KBM-7 (cell line): Measurements from ENCODE around the gene HERC3.
"Not testable (repeated sequence)": the region's sequence is repeated elsewhere in the genome, so short reads cannot be mapped to it uniquely, and the experiment has no call there.

Experiments
- DNase-seq: peaks from one replicate; pipeline ENCODE4 v3.0.0-alpha.2; 2015
- in situ Hi-C: fragments of 300-500 bp; cut with MboI; formaldehyde crosslinking; loops from 2 replicates; pipeline ENCODE4 v1.14.3; 2020; ENCODE audit warnings: low sequenced_read_pairs, low pct_unique_long_range_greater_than_20kb, mixed read lengths

Gene HERC3

DNA sequence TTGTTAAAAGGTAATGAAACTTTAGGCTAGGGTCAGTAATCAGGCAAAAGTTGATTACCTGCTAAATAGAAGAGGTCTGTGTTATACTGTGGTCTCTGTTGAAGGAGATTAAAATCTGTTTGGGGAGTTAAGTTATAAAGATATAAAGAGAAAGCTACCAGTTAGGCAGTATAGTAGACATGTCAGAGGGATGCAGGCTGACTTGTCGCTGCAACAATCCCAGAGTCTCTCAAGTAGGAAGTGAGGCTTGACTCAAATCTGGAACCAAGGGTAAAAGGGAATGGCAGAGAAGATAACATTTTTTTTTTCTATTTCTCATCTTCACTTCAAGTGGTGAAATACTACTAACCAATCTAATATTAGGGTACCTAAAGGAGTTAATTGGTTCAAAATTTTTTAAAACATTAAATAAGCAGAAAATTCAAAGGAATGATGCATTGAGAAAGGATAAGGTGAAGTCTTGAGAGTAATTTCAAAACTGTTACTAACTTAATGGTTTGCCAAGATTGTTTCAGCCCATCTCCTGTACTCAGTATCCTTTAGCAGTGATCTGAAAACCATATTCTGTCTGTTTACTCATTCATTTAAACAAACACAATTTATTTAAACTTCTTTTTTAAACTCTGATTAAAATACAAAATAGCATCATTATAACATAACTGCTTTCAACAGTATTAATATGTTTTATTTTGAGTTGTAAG, 12.8 kb downstream of the HERC3 start:
- in situ Hi-C loops = no loop called here
- DNase-seq = no peak

DNA sequence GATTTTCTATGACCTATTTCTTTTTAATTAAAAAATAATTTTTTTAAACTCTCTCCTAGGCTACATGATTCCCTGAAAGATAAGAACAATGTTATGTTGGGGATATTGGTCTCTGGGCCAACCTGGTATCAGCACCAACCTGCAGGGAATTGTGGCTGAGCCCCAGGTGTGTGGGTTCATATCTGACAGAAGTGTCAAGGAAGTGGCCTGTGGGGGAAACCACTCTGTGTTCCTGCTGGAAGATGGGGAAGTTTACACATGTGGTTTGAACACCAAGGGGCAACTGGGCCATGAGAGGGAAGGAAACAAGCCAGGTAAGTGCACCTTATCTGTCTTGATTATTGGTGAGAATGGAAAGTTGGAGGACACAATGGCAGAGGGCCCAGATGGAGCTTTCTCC, 13.5 kb downstream of the HERC3 start:
- in situ Hi-C loops = no loop called here
- peak; percentile 29 for DNase-seq

DNA sequence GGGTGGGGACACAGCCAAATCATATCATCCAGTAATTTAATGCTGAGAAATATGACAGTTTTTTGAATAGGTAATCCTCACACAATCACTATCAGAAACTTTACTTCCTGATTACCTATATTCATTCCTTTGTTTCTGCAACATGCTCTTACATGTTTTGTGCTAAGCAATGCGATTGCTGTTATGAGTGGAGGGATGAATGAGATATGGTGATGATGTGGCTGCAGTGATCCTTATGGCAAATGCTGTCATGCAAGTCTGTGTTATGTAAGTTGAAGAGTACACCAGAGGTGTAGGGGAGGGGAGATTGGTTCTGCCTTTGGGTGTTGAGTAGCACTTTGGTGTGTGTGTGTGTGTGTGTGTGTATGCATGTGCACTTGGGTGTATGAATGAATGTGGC, 14.6 kb downstream of the HERC3 start:
- in situ Hi-C loops = no loop called here
- DNase-seq = no peak

DNA sequence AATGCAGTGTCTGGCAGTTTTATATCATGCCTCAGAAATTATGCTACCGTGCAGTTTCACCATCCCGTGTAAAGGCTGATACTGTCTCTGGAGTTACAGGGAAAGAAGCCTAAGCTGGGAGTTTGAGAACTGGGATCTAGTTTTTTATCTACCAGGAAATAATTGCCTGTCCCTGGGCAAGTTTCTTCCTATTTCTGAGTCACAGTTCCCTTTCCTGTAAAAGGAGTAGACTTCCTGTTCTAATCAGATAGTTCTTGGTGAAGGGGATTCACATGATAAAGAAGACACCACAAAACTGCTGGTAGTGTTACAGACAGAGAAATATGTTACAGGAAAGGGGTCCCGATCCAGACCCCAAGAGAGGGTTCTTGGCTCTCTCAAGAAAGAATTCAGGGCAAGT, 17.1 kb downstream of the HERC3 start:
- in situ Hi-C loops = no loop called here
- peak; percentile 44 for DNase-seq

DNA sequence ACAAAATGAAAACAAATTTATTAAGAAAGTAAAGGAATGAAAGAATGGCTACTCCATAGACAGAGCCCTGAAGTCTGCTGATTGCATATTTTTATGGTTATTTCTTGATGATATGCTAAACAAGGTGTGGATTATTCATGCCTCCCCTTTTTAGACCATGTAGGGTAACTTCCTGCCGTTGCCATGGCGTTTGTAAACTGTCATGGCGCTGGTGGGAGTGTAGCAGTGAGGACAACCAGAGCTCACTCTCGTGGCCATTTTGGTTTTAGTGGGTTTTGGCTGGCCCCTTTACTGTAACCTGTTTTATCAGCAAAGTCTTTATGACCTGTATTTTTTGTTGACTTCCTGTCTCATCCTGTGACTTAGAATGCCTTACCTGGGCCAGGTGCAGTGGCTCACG, 17.5 kb downstream of the HERC3 start:
- in situ Hi-C loops, DNase-seq: not testable (repeated sequence)

DNA sequence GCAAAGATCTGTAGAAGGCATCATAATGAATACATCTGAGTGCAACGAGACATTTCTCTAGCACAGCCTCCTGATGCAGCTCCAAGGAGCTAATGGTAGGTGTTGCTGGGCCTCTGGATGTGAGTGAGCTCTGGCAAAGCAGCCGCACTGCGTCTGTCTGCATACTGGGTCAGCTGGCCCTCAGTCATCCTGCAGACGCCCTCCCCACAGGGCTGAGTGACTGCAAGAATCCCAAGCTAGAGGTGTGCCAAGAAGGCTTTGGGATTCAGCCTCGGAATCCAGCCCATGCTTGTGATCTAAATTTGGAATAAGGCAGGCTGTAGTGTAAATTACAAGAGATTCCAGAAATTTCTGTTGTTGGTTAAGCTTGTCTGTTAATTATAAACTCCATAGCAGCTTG, 18.5 kb downstream of the HERC3 start:
- in situ Hi-C loops = no loop called here
- DNase-seq = no peak

DNA sequence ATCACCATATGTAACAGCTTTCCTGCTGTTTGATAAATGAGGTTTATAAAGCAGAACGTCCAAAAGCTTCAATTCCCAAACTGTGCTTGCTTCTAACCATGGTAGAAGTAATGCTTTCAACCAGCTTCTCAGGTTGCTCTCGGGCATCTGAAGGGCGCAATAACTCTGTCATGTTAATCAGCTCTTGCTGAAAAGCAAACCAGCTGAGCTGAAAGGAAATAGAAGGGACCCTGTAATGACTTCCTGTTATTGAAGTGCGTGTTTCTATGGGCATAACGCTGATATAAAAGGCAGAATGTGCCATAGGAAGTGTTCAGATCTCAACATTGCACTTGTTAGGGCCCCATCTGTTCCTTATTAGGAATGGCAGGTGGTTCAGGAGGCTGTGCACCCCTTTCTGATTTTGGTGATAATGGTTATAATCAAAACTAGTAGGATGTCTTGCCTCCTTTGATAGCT, 21.2 kb downstream of the HERC3 start:
- DNase-seq = peak; percentile 67
- in situ Hi-C loops = no loop called here

DNA sequence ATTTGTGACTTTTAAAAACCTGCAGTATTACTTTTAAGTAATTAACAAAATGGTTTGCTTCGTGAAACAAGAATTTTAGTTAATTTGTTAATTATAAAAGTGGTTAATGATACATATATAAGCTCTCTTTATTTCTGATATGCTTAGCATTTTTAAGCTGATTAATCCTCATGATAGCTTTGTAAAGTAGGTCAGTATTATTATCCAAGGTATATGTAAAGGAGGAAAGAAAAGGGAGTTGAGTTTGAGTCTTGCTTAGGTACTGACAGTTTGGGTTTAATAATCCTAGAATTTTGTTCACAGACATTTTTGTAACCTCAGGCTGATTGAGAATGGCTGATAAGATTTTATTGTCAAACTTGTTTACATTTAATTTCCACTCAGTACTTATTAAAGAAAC, 21.8 kb downstream of the HERC3 start:
- in situ Hi-C loops = no loop called here
- DNase-seq = no peak

DNA sequence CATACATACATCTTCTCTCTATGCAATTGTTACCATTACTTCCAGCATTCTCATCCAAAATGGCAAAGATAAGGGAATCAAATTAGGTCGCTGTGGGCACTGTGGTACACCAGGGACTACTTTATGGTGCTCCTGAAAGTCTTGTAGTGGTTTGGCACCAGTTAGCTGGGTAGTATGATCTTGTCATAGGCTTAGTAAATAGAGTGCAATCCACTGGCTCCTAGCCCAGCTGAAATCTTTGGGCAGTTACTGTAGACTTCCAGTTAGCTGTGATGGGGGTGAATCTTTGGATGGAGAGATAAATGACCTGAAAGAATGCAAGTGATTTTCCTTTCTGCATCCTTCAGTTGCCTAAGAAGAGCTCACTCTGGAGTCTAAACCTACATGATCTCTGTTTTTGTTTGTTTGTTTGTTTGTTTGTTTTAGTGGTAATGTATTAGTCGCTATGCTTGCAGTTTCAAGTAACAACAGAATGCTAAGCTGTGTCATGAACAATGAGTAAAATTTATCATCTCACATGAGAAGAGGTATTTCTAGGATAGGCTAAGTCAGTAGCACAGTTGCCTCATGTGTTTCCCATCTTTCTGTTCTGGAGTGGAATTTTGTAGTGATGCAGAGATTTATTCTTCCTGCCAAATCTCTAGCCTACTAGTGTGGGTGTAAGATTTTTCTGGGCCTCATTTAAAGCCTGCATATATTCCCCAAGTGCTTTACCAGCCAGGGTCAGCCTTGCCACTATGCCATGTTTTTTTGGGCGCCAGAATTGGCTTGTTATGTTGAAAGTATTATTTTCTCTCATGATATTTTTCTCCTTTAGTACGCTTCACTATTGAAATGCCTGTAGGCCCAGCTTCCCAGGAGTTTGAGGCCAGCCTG, 24.2 kb downstream of the HERC3 start:
- in situ Hi-C loops = no loop called here
- DNase-seq = no peak

DNA sequence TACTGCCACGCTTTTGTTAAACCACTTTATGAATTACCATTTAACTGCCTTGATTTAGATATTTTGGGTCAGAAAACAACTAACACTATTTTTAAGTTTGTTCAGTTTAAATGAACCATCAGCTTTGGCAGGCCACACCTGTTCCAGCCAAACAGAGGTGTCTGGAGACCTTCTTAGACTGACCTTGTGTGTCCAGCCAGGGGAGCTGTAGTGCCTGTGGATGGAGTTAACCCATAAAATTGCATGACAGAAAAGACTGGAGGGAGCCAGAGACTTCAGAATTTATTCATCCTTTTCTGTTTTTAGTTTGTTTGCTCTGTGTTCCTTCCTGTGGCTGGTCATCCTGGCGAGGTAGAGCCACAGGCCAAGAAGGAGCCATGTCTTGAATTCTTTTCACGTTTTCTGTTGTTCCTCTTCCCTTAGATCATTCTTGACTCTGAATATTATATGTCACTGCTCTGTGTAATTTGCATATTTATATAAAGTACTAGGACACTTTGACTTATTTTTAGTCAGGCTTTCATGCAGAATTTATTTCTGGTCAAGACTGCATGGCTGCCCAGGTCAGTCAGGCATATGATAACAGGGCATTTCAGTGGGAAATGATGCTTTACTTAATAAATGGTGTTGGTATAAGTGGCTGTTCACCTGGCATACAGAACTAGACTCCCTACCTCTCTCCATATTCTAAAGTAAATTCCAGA, 26.7 kb downstream of the HERC3 start:
- in situ Hi-C loops = no loop called here

DNA sequence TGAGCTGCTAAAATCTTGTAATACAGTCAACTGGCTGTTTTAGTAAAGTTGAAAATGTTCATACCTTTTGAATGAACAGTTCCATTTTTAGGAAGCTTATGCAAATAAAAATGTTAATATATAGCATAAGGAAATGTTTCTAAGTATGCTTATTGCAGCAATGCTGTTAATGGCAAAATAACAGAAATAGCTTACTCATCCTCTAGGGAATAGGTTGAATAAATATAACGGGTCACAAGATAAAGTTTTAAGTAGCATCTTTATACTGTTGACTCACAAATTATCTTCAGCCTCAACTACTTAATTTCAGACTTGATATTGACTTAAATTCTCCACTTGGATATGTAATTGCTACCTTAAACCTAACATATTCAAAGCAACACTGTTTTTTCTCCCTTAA, 27.7 kb downstream of the HERC3 start:
- in situ Hi-C loops = no loop called here
- DNase-seq = no peak

More for the DNA sequence above, 26.7 kb downstream of the HERC3 start:
- DNase-seq = no peak

DNA sequence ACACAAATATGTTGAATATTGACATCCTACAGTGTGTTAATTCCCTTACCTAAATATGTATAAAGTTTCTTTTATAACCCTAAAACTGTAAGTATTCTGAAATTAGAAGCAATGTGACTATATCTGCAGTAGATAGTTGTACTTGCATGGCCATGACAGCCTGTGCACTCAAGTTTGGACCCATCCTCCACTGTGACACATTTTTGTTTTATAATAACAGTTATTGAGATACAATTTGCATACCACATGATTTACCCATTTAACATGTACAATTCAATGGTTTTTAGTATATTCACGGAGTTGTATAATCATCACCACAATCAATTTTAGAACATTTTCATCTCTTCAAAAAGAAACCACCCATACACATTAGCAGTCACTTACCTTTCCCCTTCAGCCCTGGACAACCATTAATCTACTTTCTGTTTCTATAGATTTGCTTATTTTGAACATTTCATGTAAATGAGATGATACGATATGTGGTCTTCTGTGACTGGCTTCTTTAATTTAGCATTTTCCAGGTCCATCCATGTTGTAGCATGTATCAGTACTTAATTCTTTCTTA, 29.6 kb downstream of the HERC3 start:
- DNase-seq = no peak
- in situ Hi-C loops = no loop called here

DNA sequence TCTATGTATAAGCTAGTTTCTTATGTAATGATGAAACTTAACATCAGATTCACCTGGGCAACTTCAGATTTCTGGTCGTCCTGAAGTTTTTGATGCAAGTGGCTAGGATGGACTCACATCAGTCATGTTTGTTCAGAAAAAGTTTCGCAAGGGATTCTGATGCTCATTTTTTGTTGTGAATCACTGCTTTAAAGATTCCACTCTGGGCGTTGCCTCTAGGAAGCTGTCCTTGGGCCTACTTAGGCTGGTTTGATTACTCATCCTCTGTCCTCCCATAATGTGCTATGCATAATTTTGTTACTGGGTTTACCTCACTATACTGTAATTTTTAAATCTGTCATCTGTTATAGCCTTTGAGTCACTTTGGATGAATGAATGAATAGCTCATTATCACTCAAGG, 30.8 kb downstream of the HERC3 start:
- in situ Hi-C loops = no loop called here
- no peak for DNase-seq

DNA sequence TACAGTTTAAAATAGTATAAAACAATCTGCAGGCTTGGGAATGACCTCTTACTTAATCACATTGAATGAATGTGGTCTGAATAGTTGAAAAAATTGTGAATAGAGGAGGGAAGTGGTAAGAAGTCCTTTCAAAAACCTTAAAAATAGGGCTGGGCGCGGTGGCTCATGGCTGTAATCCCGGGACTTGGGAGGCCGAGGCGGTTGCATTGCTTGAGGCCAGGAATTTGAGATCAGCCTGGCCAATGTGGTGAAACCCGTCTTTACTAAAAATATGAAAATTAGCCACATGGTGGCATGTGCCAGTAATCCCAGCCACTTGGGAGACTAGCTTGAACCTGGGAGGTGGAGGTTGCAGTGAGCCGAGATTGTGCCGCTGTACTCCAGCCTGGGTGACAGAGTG, 36.5 kb downstream of the HERC3 start:
- in situ Hi-C loops = no loop called here
- DNase-seq = no peak

DNA sequence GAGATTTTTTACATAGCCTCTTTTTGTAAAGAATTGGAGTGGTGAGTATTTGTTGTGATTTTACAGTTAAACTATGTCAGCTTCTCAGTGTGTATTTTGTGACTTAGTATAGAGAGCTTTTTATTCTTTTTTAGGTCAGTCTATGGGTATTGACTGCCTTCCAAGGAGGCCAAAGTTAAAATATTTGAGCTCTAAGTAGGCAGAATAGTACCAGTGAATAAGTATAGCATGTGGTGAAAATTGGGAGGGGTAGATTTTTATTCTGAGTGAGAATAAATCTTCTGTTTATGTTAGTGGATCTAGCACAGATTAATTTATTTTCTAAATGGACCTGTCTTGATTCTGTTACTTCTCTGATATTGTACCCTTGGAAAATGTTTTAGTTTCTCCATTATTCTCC, 37.5 kb downstream of the HERC3 start:
- in situ Hi-C loops = no loop called here

DNA sequence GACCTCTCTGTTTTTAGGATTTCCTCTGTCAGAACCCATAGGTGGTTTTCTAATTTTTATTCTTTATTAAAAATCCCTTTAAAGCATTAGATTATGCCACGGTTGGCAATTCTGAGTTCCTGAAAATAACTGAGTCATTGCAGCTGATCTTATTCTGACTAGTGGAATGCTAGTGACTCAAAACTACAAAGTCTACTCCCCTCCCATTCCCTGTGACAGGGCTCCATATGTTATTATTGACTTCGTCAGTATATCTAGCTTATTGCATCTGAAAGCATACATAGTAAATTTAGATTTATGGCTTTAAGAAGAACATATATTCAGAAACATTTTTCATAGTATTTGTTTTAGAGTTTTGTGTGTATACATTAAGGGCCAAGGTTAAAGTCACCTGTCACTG, 38.5 kb downstream of the HERC3 start:
- no peak for DNase-seq
- in situ Hi-C loops = no loop called here

More for the DNA sequence above, 37.5 kb downstream of the HERC3 start:
- no peak for DNase-seq

DNA sequence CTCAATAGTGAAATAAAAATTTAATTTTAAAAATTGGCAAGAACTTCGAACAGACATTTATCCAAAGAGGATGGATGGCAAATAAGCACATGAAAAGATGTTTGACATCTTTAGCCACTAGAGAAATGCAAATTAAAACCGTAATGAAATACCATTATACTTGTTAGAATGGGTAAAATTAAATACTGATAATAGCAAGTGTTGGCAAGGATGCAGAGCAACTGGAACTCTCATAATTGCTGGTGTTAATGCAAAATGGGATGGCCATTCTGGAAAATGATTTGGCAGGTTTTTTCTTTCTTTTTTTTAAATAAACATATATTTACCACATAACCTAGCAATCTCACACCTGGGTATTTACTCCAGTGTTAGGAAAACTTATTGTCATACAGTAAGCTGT, 51.7 kb downstream of the HERC3 start:
- DNase-seq = no peak
- in situ Hi-C loops = no loop called here

DNA sequence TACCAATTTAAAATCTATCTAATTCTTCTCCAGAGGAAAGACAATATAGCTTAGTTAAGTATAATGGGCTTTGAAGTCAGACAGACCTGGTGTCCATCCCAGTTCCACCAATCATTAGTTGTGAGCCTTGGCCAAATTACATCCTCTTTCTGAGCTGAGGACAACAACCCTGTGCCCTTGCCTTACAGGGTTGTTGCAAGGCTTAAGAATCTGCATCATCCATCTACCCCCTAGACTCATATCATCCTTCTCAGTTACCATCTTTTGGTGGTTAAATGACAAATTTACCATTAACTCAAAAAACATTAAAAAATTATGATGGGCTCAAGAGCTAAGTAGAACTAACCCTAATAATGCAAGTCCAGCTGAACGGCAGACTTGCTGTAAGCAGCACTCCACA, 53.7 kb downstream of the HERC3 start:
- in situ Hi-C loops = no loop called here
- DNase-seq = no peak

DNA sequence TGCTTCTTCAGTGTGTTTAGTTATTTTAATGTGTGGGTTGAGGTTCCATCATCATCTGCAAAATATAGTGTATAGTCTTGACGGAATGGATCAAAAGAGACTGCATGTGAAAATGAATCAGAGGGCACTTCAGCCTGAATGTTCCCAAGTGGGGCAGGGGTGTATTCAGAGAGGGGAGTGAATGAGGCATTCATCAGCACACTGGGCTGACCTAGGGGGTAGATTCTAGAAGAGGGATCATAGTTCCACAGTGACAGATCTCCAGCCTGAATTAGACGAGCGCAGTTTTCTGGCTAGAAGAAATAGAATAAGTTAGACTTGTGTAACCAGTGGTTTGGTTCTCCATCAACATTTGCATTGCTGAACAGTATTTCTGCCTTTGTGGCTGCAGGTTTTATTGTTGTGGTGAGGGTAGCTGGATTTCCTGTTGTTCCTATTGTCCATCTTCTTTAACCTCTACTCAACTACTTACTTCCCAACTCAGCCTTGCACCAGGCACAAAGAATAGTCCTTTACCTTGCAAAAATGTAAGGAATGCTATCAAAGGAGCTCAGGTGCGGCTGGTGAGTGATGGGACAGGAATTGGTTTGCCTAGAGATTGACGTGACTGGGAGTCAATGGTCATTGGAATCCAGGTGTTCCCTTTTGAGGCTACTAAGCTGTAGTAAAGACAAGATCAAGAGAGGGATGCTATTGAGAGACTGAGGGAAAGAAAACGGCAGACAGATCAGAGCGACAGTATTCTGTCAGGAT, 54.4 kb downstream of the HERC3 start:
- in situ Hi-C loops = no loop called here
- DNase-seq = no peak
